Camera-type eye (tissue), 1 donor: ENCODE measurements around the gene ABCA10. TPM values are rescaled to one million over a fixed set of nuclear protein-coding genes. Genes with fewer than 3 reads are reported as not detected.

Experiments
- total RNA-seq: library from RNA; depleted of rRNA; stranded (reverse); fragments of >200 nt; gene quantifications from one replicate; pipeline ENCODE4 v1.2.3, GENCODE V29; 2014

The ABCA10 gene
- total RNA-seq = 10.1 TPM

DNA sequence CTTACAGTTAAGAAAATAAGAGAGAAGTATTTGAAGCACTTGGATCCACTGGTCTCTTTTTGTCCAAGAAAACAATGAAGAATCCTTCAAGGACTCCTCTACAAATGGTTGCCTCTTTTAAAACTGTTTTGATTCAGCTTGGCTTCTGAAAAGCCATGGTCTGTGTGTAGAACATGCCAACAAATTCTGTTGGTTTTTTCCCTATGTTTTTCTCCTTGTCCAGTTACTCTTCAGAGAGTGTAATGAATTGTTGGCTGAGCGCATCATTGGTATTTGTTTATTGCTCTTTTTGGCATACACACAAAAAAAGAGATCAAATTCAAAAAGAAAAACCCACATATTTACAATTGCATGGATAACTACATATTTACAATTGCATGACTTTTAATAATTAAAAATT is at the start of gene ABCA10:
Gene ABCA10 (minus strand): TSS at position 249 of the 400 bp plus-strand sequence. CDS start 3,466 bp downstream, outside the sequence.

DNA sequence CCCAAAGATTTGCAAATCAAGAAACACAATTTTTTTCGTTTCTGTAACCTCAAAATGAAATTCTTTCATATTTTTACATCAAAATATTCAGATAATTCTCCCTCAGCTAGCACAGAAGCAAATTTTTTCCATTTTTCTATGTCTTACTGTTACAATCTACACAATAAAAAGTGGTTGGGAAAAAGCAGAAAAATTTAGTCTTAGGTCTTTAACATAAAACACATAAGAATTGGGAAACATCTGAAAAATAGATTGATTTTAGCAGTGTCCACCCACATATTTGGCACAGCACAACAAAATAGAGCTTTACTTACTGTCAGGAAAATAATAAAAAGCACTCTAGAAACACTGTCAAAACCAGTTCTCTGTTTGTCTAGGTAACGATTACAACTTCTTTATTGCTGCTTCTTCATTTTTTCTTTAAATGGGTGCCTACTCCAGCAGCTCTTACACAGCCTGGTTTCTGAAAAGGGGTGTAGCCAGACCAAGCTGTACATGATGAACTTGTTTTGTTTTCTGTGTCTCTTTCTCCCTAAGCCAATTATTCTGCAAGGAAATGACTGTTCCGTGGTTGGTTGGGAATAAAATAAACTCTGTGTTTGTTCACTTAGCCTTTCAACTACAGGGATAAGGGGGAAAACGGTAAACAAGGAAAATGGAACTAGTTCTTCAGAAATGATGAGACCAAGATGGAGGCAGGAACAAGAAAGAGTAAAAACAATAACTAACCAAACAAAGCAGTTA is 87.0 kb downstream of the ABCA10 start, which contains the start of gene ABCA6:
Gene ABCA6 (minus strand): TSS at position 465 of the 744 bp plus-strand sequence. CDS start 1,192 bp downstream, outside the sequence.

Other genes with a start within 250 kb of the ABCA10 start
- gene ABCA9, start 167.9 kb downstream of the ABCA10 start, total RNA-seq = 12.8 TPM
- gene ABCA6, start 86.9 kb downstream of the ABCA10 start, total RNA-seq = 29.4 TPM
- 84.1 TPM for gene ABCA5, start 98.3 kb upstream of the ABCA10 start, total RNA-seq
- 27.4 TPM for gene MAP2K6, start 185.9 kb upstream of the ABCA10 start, total RNA-seq